Loucy (cell line): Measurements from ENCODE around the gene NKAIN2.

Experiments used
- H2AFZ ChIP-seq: fragments of 200-600 bp; sonication (generic); 2 replicates; pipeline ENCODE4 v1.6.0; 2016; ENCODE audit warnings: antibody characterized with exemption, mild to moderate bottlenecking, low read length, moderate library complexity
- H3F3A ChIP-seq: fragments of 200-600 bp; 2 replicates; pipeline ENCODE4 v1.6.0; 2016; ENCODE audit warnings: antibody characterized with exemption, low read depth, mild to moderate bottlenecking
- H3K27me3 ChIP-seq: fragments of 200-600 bp; sonication (generic); 2 replicates; pipeline ENCODE4 v1.6.1; 2014; ENCODE audit warnings: low read length, mild to moderate bottlenecking; ENCODE audit not compliant: insufficient read depth, poor library complexity, severe bottlenecking
- H3K36me3 ChIP-seq: fragments of 200-600 bp; sonication (generic); 2 replicates; pipeline ENCODE4 v1.6.1; 2016; ENCODE audit warnings: low read length; ENCODE audit not compliant: insufficient read depth
- H3K4me1 ChIP-seq: fragments of 200-600 bp; sonication (generic); 2 replicates; pipeline ENCODE4 v1.5.1; 2014; ENCODE audit warnings: low read length, mild to moderate bottlenecking; ENCODE audit not compliant: insufficient read depth, poor library complexity, severe bottlenecking
- H3K4me2 ChIP-seq: fragments of 200-600 bp; sonication (generic); 2 replicates; pipeline ENCODE4 v1.6.0; 2014; ENCODE audit warnings: antibody characterized with exemption, low read length, low read depth, mild to moderate bottlenecking; ENCODE audit not compliant: poor library complexity, severe bottlenecking
- H3K4me3 ChIP-seq: fragments of 200-600 bp; sonication (generic); 2 replicates; pipeline ENCODE4 v1.5.1; 2014; ENCODE audit warnings: low read length, mild to moderate bottlenecking, mixed read lengths; ENCODE audit not compliant: poor library complexity, severe bottlenecking
- H3K79me2 ChIP-seq: fragments of 200-600 bp; sonication (generic); 2 replicates; pipeline ENCODE4 v1.6.1; 2014; ENCODE audit warnings: low read length; ENCODE audit not compliant: insufficient read depth
- H3K9ac ChIP-seq: fragments of 200-600 bp; sonication (generic); 2 replicates; pipeline ENCODE4 v1.6.0; 2014; ENCODE audit warnings: mild to moderate bottlenecking, low read depth, low read length, moderate library complexity; ENCODE audit not compliant: poor library complexity, severe bottlenecking
- H3K9me2 ChIP-seq: fragments of 200-600 bp; sonication (generic); replicated peaks from 2 replicates; pipeline ENCODE4 v1.6.1; 2016; ENCODE audit warnings: low read depth, low read length, mixed read lengths
- H3K9me3 ChIP-seq: fragments of 200-600 bp; sonication (generic); 2 replicates; pipeline ENCODE4 v1.6.1; 2014; ENCODE audit warnings: mild to moderate bottlenecking, antibody characterized with exemption, low read length, low read depth; ENCODE audit not compliant: insufficient read depth
- H4K20me1 ChIP-seq: fragments of 200-600 bp; sonication (generic); 2 replicates; pipeline ENCODE4 v1.6.0; 2014; ENCODE audit warnings: antibody characterized with exemption, low read length, mild to moderate bottlenecking; ENCODE audit not compliant: insufficient read depth, poor library complexity, severe bottlenecking
- EZH2phosphoT487 ChIP-seq: fragments of 200-600 bp; IDR thresholded peaks from 2 replicates; pipeline ENCODE4 v1.6.1; 2018; ENCODE audit warnings: antibody characterized with exemption, mild to moderate bottlenecking, moderate library complexity, borderline replicate concordance
- TF ChIP-seq, protein P1 (sequence below): fragments of 200-600 bp; sonication (generic); conservative IDR thresholded peaks from 2 replicates; pipeline ENCODE4 v1.5.1; 2014; ENCODE audit warnings: mild to moderate bottlenecking, antibody characterized with exemption, low read length

The NKAIN2 gene

GRCh38 chr6:124432620-124433019 is 629.0 kb downstream of the NKAIN2 start:
- no peak overlapping the region for H3K9ac ChIP-seq
- no peaks in the 10 kb centered on the region for H3F3A ChIP-seq
- no peak overlapping the region for H3K4me3 ChIP-seq
- H3K27me3 ChIP-seq = no peaks in the 10 kb centered on the region
- no peak for TF ChIP-seq EZH2phosphoT487
- TF ChIP-seq, protein P1, sequence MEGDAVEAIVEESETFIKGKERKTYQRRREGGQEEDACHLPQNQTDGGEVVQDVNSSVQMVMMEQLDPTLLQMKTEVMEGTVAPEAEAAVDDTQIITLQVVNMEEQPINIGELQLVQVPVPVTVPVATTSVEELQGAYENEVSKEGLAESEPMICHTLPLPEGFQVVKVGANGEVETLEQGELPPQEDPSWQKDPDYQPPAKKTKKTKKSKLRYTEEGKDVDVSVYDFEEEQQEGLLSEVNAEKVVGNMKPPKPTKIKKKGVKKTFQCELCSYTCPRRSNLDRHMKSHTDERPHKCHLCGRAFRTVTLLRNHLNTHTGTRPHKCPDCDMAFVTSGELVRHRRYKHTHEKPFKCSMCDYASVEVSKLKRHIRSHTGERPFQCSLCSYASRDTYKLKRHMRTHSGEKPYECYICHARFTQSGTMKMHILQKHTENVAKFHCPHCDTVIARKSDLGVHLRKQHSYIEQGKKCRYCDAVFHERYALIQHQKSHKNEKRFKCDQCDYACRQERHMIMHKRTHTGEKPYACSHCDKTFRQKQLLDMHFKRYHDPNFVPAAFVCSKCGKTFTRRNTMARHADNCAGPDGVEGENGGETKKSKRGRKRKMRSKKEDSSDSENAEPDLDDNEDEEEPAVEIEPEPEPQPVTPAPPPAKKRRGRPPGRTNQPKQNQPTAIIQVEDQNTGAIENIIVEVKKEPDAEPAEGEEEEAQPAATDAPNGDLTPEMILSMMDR = no peak
- H3K79me2 ChIP-seq = no peaks in the 10 kb centered on the region
- H2AFZ ChIP-seq = no peak overlapping the region
- no peaks in the 10 kb centered on the region for H3K4me1 ChIP-seq
- H3K9me3 ChIP-seq = no peaks in the 10 kb centered on the region
- H3K4me2 ChIP-seq = no peak overlapping the region
- H3K9me2 ChIP-seq = no peaks in the 10 kb centered on the region
- H3K36me3 ChIP-seq = no peaks in the 10 kb centered on the region
- no peaks in the 10 kb centered on the region for H4K20me1 ChIP-seq

GRCh38 chr6:124433387-124434160 is 629.9 kb downstream of the NKAIN2 start:
- no peaks in the 10 kb centered on the region for H3K79me2 ChIP-seq
- no peaks in the 10 kb centered on the region for H3K9me2 ChIP-seq
- no peaks in the 10 kb centered on the region for H3K36me3 ChIP-seq
- no peaks in the 10 kb centered on the region for H3F3A ChIP-seq
- H3K4me3 ChIP-seq = no peak overlapping the region
- H3K4me1 ChIP-seq = no peaks in the 10 kb centered on the region
- H3K27me3 ChIP-seq = no peaks in the 10 kb centered on the region
- no peaks in the 10 kb centered on the region for H3K9me3 ChIP-seq
- no peaks in the 10 kb centered on the region for H4K20me1 ChIP-seq
- H2AFZ ChIP-seq = no peak overlapping the region
- no peak overlapping the region for H3K4me2 ChIP-seq
- H3K9ac ChIP-seq = no peak overlapping the region
- TF ChIP-seq, protein P1 = no peak
- no peak for TF ChIP-seq EZH2phosphoT487

DNA sequence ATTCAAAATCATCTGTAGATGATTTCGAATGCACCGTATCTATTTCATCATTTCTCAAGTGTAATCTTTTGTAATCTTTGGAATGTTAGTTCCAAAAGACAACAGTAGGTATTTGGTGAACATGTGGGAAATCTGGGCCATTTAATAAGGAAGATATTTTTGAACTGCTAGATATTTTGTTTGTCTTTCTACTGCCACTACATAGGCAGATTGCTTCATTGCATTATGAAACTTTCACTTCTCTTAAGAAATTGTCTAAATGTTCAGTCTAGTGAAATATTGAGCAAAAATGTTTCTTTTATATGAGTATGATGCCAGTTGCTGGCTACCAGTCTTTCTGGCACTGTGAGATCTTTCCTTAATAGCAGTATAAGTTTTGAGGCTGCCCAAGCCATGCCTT is 630.8 kb downstream of the NKAIN2 start:
- H3K9me3 ChIP-seq = no peaks in the 10 kb centered on the region
- H3F3A ChIP-seq = no peaks in the 10 kb centered on the region
- no peaks in the 10 kb centered on the region for H3K4me1 ChIP-seq
- TF ChIP-seq, protein P1 = no peak
- TF ChIP-seq EZH2phosphoT487 = no peak
- H3K36me3 ChIP-seq = no peaks in the 10 kb centered on the region
- H3K4me3 ChIP-seq = no peak overlapping the region
- no peak overlapping the region for H3K4me2 ChIP-seq
- H3K27me3 ChIP-seq = no peaks in the 10 kb centered on the region
- H3K9ac ChIP-seq = no peak overlapping the region
- no peaks in the 10 kb centered on the region for H4K20me1 ChIP-seq
- H3K79me2 ChIP-seq = no peaks in the 10 kb centered on the region
- H3K9me2 ChIP-seq = no peaks in the 10 kb centered on the region
- no peak overlapping the region for H2AFZ ChIP-seq
